HG02870 (cell line): ENCODE measurements around the gene ADAM12.
"Not testable (repeated sequence)": the region's sequence is repeated elsewhere in the genome, so short reads cannot be mapped to it uniquely, and the experiment has no call there.

Source experiments
- ATAC-seq: cut with Tn5 transposase; IDR thresholded peaks from one replicate; pipeline ENCODE4 v1.9.1; 2021; ENCODE audit warnings: mild to moderate bottlenecking, moderate library complexity; ENCODE audit not compliant: unreplicated experiment

The ADAM12 gene

GRCh38 chr10:126064512-126064911 is 323.8 kb downstream of the ADAM12 start:
- ATAC-seq, result no peak

GRCh38 chr10:126063353-126063791 is 324.9 kb downstream of the ADAM12 start:
- ATAC-seq, result no peak

- no peak for ATAC-seq
Measured at GRCh38 chr10:126062131-126063032, 325.9 kb downstream of the ADAM12 start.

GRCh38 chr10:126061526-126061925 is 326.8 kb downstream of the ADAM12 start:
- ATAC-seq, result no peak

GRCh38 chr10:126060261-126060931 is 327.9 kb downstream of the ADAM12 start:
- ATAC-seq, result no peak

- no peak for ATAC-seq
Measured at GRCh38 chr10:126059076-126059826, 329.0 kb downstream of the ADAM12 start.

- no peak for ATAC-seq
Measured at GRCh38 chr10:126058507-126058906, 329.8 kb downstream of the ADAM12 start.

- no peak for ATAC-seq
Measured at GRCh38 chr10:126058104-126058503, 330.2 kb downstream of the ADAM12 start.

- no peak for ATAC-seq
Measured at GRCh38 chr10:126057494-126057893, 330.8 kb downstream of the ADAM12 start.

GRCh38 chr10:126054191-126054590 is 334.1 kb downstream of the ADAM12 start:
- no peak for ATAC-seq

GRCh38 chr10:126052171-126052570 is 336.1 kb downstream of the ADAM12 start:
- no peak for ATAC-seq

- ATAC-seq, result no peak
Measured at GRCh38 chr10:126049759-126050700, 338.2 kb downstream of the ADAM12 start.

GRCh38 chr10:126047749-126048148 is 340.5 kb downstream of the ADAM12 start:
- not testable (repeated sequence) for ATAC-seq

GRCh38 chr10:126046831-126047230 is 341.4 kb downstream of the ADAM12 start:
- no peak for ATAC-seq

GRCh38 chr10:126045861-126046260 is 342.4 kb downstream of the ADAM12 start:
- ATAC-seq, result no peak

GRCh38 chr10:126043389-126043788 is 344.9 kb downstream of the ADAM12 start:
- no peak for ATAC-seq

- ATAC-seq, result no peak
Measured at GRCh38 chr10:126042906-126043305, 345.4 kb downstream of the ADAM12 start.

- peak; percentile 0 for ATAC-seq
Measured at GRCh38 chr10:126042354-126042753, 345.9 kb downstream of the ADAM12 start.

- peak; percentile 99 for ATAC-seq
Measured at GRCh38 chr10:126041804-126042231, 346.5 kb downstream of the ADAM12 start.

GRCh38 chr10:126041117-126041516 is 347.2 kb downstream of the ADAM12 start:
- ATAC-seq, result no peak
